Midbrain (tissue), 1 donor: ENCODE data around the gene CCNE1.
A peak's percentile ranks its signal among the peaks of the same experiment; 100 is the strongest.

Experiments
- DNase-seq: peaks from one replicate; lab custom pipeline; 2025; lab: John Stamatoyannopoulos, UW

CCNE1 gene

GRCh38 chr19:29811125-29812079 is at the start of gene CCNE1:
TSS of gene CCNE1 (plus strand) at chr19:29811991. CDS start at chr19:29812556, 565 bp downstream.
- DNase-seq, result peak; percentile 92

- no peak for DNase-seq
Measured at GRCh38 chr19:29763196-29763595, 48.6 kb upstream of the CCNE1 start.

DNA sequence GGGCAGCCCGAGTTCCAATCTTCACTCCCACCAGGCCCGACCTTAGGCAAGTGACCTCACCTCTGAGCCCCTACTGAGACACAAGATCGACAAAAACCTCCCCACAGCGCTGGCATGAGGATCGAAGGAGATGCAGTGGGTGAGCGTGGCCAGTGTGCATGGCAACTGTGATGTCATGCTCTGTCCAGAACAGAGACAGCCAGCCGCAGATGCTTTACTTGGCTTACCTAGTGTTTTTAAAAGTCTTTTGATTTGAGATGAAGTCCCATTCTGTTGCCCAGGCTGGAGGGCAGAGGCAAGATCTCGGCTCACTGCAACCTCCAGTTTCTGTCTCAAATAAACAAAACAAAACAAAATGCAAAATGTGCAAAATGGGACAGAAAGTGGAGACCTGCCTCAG is 47.4 kb upstream of the CCNE1 start:
- DNase-seq, result no peak

DNA sequence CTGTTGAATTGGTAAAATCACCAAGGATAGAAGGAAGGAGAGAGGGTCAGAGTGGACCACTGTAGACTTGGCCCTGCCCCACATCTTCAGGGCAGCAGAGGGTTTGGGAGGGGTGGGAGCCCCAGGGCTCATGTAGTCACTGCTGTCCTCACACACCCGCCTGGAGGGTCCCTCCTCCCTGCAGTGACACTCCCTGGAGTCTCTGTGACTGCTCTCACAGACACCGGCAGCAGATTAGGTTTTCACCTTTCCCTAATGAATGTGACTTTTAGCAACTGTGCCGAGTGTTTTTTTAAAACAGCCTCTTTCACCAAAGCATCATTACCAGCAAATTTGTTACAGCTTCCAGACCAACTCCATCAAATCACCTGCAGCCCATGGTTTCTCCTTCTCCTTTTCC is 45.7 kb upstream of the CCNE1 start:
- no peak for DNase-seq

DNA sequence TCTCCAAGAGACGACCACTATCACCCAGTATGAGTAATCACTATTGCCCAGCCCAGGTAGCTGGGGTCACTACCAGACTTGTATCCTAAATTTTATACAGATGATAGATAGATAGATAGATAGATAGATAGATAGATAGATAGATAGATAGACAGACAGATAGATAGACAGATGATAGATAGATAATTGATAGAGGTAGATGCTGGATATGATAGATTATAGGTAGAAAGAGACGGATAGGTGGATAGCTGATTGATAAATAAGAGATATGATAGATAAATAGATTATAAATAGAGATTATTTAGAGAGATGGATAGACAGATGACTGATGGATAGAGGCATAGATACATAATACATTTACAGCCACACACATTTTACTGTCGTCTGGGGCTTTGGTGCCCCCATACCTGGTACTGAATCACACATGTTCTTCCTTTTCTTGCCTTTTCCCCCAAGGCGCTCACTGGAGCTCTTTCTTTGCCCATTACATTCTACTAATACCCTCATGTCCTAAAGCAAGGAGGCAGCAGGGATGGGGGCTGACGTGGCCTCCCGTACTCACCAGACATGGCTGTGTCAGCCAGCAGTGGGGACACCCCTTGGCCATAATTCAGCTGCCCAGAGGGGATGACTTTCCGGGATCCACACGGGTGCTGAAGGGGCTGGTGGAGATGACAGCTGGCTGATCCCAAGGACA is 44.6 kb upstream of the CCNE1 start:
- DNase-seq, result no peak

- DNase-seq, result no peak
Measured at GRCh38 chr19:29768166-29768565, 43.6 kb upstream of the CCNE1 start.

GRCh38 chr19:29769997-29770396 is 41.8 kb upstream of the CCNE1 start:
- DNase-seq, result no peak

- DNase-seq, result no peak
Measured at GRCh38 chr19:29770648-29771047, 41.1 kb upstream of the CCNE1 start.

- DNase-seq, result peak; percentile 20
Measured at GRCh38 chr19:29771708-29772414, 39.9 kb upstream of the CCNE1 start.

GRCh38 chr19:29772696-29773095 is 39.1 kb upstream of the CCNE1 start:
- no peak for DNase-seq

DNA sequence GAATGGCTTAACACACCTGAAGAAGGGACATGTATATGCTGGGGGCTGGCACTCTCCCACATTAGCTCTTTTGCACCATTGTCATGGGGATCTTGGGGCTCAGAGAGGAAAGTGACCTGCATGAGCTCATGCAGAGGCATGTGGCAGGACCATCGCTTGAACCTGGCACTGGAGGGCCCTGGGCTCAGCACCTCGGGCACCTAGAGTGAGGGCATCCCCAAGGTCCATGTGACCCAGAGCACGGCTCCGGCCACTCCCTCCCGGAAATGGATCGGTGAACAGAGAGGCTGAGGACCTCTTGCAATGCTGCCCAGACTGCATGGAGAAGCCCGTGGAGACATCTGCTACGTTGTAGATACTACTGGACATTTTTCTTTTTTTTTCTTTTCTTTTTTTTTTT is 38.6 kb upstream of the CCNE1 start:
- no peak for DNase-seq

DNA sequence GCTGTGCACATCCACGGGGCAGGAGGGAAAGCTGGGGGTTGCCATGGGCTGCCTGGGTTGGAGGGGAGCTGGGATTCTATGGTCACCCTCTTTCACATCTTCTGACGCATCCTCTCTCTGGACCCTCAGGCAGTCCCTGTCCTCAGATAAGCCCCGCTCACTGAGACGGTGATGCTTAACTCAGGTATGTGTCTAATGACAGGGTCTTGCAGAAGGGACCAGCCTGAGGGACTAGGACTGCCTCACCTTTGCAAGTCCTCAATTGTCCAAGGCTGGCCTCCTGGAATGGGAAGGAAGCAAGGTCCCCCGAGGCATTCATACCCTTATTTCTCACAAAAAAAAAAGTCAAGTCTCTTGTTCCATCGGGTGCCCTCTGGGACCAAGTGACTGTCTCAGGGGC is 37.7 kb upstream of the CCNE1 start:
- no peak for DNase-seq

DNA sequence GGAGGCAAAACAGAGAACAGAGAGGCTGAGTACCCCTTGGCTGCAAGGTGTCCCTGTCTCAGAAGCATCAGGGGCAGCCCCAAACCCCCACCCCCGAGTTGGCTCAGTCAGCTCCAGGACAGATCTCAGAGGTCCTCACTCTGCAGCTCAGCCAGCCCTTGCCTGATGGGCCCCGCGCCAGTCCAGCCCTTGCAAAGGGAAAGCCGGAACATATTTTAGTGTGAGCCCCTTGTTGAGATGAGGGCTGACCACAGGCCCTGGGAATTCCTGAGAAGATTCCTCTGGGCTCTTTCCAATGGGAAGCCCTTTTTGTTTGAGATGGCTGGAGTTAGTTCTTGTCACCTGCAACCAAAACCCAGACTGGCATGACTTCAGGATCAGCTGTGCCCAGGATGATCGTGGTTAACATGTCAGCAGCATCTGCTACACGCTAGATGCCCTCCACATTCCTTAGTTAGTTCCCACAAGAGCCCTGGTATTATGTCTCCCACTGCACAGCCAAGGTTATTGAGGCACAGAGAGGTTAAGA is 33.9 kb upstream of the CCNE1 start:
- no peak for DNase-seq

GRCh38 chr19:29779921-29780320 is 31.9 kb upstream of the CCNE1 start:
- no peak for DNase-seq

DNA sequence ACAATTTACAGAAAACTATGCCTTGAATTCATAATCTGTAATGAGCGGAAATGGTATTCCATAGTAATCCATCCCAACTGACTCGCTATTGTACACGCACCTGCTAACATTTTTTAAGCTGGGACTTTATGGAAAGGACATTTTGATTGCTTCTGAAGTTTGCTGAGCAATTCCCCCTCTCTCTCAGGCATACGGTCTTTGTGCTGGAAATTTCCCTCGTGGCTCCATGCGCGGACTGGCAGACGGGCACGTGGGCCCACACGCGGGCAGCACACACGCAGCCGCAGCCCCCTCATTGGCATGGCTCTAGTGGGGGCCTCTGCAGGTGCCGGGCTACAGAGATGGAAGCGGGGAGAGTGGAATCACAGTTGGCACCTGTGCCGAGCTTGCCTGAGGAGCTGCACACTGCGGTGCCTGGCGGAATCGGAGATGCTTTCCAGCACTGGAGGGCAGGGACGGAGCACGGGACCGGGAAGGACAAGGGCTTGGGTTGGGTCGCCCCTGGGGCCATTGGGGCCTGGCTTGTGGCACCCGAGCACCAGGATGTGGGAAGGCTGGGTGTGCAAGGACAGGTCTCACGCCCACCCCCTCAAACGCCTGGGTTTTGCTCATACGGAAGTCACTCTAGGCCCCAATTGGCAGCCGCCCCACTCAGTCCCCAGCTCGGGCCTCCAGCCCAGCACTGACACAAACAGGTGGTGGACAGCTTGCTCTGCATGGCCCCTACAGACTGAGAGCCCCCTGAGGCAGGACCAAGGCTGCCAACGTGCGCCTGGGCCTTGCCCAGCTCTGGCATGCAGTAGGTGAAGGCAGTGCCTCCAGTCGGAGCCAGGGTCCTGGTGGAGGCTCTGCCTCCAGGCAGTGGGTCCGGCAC is 30.2 kb upstream of the CCNE1 start:
- no peak for DNase-seq

DNA sequence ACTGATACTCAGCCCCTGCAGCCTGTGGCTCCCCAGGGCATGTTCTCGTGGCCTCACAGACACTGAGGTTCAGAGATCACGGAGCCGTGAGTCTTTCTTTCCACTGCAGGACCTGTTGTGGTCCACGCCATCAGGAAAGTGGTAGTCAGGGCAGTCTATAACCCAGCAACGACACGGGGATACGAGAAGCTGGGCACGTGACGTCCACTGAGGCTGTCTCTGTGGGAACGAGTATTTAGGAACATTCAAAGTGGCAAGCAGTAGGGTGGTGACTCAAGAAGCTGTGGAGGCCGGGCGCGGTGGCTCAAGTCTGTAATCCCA is 29.6 kb upstream of the CCNE1 start:
- no peak for DNase-seq

DNA sequence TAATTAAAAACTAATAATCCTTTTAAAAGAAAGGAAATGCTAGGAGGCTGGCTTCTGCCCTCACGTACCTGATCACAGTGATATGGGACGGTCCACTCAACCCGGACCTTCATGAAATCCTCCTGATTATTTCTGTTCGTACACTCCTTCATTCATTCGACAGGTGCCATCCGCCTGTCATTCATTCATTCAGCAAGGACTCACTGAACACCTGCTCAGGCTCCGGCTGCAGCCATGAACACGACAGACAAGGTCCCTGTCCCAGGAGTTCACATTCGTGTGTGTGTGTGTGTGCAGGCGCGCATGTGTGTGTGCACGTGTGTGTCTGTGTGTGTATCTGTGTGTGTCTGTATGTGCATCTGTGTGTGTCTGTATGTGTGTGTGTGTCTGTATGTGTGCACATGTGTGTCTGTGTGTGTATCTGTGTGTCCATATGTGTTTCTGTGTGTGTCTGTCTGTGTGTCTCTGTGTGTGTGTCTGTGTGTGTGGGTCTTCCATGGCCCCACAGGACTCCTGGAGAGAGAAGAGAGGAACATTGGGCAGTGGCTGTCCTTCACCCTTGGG is 28.1 kb upstream of the CCNE1 start:
- no peak for DNase-seq

GRCh38 chr19:29784598-29785223 is 27.1 kb upstream of the CCNE1 start:
- no peak for DNase-seq

DNA sequence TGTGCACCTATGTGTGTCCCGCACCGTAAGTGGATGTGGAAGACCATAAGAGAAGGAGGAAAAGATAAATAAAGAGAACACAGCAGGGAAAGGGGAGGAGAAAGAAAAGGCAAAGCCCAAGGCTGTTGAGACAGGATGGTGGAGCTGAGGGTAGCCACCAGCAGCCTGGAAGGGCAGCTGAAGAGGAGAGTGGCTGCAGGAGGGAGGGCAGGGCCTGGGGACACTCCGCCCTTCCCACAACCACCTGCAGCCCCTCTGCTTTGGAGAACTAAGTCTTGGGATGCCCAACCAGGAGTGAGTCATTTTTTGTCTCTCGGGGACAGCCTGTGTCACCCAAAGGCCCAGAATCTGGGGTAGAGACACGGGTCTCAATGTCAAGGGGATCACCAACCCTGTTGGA is 26.4 kb upstream of the CCNE1 start:
- no peak for DNase-seq

DNA sequence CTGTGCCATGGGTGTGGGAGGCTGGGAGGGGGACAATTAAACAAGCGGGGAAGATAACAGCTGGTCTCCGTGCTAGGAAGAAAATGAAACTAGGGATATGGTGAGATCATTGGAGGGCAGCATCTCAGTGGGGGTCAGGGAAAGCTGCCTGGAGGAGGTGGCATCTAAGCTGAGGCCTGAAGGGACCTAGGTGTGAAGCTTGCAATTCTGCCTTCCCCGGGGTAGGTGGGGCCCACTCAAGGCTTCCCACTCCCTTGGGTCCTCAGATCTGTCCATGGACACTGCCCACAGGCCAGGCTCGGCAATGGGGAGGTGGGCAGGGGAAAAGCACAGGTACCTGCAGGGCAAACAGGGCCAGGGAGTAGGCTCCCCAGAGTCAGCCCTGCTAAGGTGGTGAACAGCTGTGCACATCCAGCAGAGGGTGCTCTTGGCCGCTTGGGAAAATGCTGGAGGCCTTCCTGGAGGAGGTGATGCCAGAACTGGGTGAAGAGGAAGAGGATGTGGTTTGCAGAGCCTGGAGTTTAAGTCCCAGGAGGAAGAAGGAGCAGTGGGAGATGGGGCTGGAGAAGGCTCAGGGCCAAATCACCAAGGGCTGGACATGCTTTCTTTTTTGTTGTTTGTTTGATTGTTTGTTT is 25.7 kb upstream of the CCNE1 start:
- no peak for DNase-seq
